Fibroblast of skin of back (primary cell): ENCODE data around the gene CALML3.

Source experiments
- DNase-seq: peaks from one replicate; pipeline ENCODE4 v3.0.0-alpha.2; 2013

Gene CALML3

DNA sequence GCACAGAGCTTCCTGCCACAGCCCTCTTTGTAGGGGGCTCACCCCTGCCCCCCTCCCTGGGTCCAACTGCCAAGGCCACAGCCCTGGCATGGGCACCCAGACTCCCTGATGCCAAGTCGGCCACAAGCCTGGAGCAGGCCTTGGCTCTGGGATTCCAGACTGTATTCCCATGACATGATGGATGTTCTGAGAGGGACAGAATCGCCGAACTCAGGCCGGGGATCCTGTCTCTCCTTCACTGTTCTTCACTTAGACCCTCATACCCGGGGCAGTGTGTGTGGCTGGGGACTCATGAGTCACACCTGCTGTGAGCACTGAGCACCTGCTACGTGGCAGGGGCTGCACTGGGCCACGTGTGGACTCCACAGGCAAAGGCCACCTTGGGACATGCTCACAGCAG is 33.3 kb upstream of the CALML3 start:
- DNase-seq = no peak

- DNase-seq = no peak
Measured at GRCh38 chr10:5492322-5492855, 32.4 kb upstream of the CALML3 start.

- DNase-seq = no peak
Measured at GRCh38 chr10:5492929-5493576, 31.7 kb upstream of the CALML3 start.

DNA sequence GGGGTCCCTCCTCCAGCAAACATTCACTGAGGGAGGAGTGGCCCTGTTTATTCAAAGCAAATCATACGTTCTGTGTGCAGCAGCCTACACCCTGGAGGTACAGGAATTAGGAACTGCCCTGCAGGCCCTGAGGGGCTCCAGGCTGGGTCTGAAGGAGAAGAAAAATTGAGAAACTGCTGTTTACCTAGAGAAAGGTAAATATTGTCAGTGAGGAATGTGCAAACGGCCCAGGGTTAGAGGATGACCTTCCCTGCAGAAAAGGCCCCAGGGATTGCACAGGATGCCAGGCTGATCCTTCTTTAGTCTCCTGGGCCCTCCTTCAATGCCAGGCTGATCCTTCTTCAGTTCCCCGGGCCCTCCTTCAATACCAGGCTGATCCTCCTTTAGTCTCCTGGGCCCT is 31.1 kb upstream of the CALML3 start:
- no peak for DNase-seq

DNA sequence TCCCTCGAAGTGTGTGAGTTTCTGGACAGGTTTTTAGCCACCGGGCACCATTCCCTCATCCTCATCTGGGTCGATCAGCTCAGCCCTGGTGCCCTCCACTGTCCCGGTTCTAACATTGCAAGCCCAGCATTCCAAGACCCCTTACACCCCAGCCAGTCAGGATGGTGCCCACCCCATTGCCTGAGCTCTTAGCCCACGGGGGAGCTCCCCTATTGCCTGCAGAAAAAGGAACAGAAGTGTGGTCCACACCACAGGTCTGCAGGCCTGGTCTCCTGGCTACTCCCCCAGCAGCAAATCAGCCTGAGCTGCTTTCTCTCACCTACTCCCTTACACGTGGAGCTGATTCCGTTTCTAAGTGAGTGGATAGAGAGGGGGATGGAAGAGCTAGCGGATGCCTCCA is 30.1 kb upstream of the CALML3 start:
- DNase-seq = no peak

GRCh38 chr10:5496261-5497250 is 28.2 kb upstream of the CALML3 start:
- DNase-seq = no peak

- DNase-seq = no peak
Measured at GRCh38 chr10:5497289-5497688, 27.5 kb upstream of the CALML3 start.

GRCh38 chr10:5497948-5498730 is 26.6 kb upstream of the CALML3 start:
- DNase-seq = no peak

DNA sequence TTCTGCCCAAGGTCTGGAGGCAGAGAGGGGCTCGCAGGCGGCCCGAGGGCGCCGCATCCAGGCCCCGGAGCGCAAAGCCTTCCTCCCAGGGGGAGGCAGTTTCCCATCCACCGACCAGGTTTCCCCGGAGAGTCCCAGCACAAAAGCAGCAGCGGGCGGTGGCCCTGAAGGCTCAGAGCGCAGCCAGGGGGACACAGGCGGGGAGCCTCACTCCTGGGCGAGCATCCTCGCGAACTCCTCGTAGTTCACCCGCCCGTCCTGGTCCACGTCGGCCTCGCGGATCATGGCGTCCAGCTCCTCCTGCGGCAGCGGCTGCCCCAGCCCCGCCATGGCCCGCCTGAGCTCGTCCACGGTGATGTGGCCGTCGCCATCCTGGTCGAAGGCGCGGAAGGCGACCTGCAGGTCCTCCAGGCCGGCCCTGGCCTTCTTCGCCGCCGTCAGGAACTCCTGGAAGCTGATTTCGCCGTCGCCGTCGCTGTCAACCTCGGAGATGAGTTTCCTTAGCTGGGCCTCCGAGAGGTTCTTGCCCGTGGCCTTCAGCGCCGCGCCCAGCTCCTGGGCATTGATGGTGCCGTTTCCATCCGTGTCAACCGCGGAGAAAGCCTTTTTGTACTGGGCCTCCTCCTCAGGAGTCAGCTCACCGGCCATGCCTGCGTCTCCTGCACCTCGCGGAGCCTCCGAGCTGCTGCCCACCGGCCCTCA is 25.8 kb upstream of the CALML3 start:
- DNase-seq = no peak

GRCh38 chr10:5499493-5500140 is 25.1 kb upstream of the CALML3 start, which contains the start of gene CALML5:
TSS of gene CALML5 (minus strand) at chr10:5499570. CDS start at chr10:5499438, 132 bp downstream.
- no peak for DNase-seq

- no peak for DNase-seq
Measured at GRCh38 chr10:5500162-5500670, 24.5 kb upstream of the CALML3 start.

GRCh38 chr10:5500910-5501309 is 23.9 kb upstream of the CALML3 start:
- no peak for DNase-seq

- DNase-seq = no peak
Measured at GRCh38 chr10:5502061-5502521, 22.7 kb upstream of the CALML3 start.

GRCh38 chr10:5502571-5503476 is 21.9 kb upstream of the CALML3 start:
- no peak for DNase-seq

- no peak for DNase-seq
Measured at GRCh38 chr10:5503477-5503835, 21.3 kb upstream of the CALML3 start.

GRCh38 chr10:5504146-5505072 is 20.4 kb upstream of the CALML3 start:
- no peak for DNase-seq

DNA sequence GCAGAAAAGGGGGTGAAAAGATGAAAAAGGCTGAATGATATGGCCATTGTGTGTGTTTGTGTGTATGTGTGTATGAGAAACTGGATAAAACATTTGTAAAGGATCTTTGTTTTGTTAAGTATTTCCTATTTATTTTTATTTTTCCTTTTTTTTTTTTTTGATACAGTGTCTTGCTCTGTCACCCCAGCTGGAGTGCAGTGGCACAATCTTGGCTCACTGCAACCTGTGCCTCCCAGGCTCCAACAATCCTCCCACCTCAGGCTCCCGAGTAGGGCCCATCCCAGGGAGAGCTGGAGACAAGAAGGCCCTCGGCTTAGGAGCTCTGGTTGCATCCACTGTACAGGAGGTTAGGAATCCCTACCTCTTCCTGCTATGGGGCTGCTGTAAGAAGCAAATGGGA is 18.5 kb upstream of the CALML3 start:
- DNase-seq = no peak

GRCh38 chr10:5506751-5507648 is 17.8 kb upstream of the CALML3 start:
- DNase-seq = no peak
